Ammon's horn (tissue), 1 donor: ENCODE data around the gene NDNF.
A peak's percentile ranks its signal among the peaks of the same experiment; 100 is the strongest.

Experiments used
- DNase-seq: peaks from one replicate; pipeline ENCODE4 v3.0.0-alpha.2; 2016; ENCODE audit warnings: low spot score

Gene NDNF, protein sequence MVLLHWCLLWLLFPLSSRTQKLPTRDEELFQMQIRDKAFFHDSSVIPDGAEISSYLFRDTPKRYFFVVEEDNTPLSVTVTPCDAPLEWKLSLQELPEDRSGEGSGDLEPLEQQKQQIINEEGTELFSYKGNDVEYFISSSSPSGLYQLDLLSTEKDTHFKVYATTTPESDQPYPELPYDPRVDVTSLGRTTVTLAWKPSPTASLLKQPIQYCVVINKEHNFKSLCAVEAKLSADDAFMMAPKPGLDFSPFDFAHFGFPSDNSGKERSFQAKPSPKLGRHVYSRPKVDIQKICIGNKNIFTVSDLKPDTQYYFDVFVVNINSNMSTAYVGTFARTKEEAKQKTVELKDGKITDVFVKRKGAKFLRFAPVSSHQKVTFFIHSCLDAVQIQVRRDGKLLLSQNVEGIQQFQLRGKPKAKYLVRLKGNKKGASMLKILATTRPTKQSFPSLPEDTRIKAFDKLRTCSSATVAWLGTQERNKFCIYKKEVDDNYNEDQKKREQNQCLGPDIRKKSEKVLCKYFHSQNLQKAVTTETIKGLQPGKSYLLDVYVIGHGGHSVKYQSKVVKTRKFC

DNA sequence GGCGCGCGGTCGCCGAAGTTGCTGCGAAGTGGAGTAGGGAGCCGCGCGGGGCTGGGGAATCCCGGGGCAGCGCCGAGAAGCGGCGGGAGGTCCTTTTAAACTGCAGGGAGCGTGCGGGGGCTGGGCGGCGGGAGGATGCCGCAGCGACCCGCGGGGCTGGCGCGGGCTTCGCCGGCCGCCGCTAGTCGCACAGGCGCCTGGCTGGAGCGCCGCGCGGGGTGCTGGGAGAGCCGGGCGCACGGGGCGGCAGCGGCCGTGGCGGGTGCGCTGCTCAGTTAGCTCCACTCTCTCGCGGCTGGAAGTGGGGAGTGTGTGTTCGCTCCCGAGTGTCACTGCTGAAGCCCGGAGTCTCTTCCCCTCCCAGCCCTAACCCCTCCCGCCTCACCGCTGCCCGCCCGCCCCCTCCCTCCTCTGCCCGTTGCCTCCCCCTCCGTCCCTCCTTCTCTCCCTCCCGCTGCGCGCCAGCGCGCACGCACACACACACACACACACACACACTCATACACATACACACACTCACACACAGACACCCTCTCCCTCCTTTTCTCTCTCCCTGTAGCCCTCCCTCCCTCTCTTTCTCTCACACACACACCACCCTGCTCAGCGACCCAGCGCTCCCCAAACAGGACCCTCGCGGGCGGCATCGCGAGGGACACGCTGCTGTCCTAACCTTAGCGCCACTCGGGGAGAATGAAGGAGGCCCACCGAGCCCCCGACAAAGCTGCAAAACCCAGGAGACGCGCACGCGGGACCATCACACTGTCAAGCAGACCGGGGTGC is at the start of gene NDNF:
NDNF (minus strand) TSS at position 312 of the 780 bp plus-strand sequence. CDS start 26,698 bp downstream, outside the sequence.
- peak; percentile 46 for DNase-seq

DNA sequence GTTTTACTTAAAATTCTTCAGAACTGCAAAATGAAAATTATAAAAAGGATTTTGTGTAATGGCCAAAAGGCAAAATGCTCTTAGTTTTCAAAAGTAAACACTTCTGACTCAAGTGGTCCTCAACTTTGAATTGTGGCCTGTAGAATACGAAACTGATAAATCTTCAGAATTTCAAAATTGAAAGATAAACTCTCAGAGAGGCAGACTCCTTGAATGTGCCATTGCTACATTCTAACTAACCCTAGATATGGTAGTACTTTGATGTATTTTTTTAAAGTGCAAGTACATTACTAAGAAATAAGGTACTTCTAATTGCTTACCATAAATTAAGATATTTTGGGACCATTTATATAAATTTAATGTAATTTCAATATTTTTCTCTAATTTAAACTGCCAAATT is 47.4 kb upstream of the NDNF start:
- DNase-seq, result no peak

DNA sequence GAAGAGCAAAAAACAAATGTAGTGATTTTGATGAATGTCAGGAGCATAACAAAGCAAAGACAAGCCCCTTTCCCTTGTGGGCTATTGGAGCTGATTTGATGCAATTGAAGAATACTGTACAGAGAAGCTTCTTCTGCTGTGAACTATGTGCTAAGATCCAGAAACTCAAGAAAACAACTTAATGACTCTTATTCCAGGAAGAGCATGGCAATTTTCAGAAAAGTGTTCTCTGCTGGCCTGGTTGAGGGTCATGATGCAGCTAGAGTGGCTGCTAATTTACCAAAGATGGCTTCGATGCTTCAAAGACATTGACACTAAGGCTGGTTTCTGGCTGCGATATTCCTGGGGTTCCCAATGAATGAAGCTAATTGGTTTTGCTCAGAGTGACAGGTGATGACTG is 46.0 kb upstream of the NDNF start:
- no peak for DNase-seq

DNA sequence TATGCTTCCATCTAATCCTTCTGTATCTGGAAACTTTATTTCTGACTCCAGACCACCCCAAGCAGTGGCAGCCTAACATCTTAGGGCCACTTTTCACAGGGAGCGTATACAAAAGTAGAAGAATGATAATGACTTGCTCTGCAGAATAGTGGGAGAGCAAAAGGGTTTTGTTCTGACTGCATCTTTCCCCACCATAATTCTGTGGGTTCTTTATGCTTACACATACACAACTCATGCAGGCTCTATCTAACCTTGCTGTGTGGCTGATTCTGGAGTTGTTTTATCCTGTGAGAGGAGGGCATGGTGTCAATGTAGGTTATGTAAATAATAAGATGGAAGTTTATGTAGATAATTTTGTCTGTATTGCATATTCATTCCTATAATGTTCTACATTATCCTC is 42.4 kb upstream of the NDNF start:
- no peak for DNase-seq

DNA sequence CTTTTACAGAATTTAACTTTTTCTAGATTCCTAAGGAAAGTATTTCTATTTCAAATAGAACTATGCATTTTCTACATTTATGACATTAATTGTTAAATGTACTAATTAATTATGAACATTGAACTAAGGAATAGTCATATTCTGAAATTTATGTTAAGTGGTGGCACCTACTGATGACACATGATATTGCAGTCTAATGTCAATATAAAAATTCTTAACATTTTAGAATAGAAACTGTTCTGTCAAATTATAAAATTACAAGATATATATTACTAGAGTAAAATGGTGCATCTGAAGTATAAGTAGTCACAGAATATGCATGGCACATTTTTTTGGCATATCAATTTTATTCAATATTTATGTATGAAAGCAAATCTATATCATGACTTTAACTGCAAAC is 40.2 kb upstream of the NDNF start:
- no peak for DNase-seq

DNA sequence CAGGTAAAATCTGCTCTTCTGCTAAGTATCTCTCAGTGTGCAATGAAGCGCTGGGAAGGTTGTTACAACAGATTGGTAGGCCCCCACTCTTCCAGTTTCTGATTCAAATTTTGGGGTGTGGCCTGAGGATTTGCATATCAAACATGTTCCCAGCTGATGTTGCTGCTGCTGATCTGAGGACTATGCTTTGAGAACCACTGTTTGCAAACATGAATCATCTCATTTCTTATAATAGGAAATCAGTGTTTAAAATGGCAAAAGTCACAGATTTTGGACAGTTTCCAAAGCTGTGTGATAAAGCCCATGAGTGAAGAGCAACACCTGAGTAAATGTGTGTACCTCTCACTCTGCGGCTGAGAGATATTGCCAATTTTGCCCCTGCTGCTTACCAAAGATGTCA is 36.2 kb upstream of the NDNF start:
- no peak for DNase-seq

DNA sequence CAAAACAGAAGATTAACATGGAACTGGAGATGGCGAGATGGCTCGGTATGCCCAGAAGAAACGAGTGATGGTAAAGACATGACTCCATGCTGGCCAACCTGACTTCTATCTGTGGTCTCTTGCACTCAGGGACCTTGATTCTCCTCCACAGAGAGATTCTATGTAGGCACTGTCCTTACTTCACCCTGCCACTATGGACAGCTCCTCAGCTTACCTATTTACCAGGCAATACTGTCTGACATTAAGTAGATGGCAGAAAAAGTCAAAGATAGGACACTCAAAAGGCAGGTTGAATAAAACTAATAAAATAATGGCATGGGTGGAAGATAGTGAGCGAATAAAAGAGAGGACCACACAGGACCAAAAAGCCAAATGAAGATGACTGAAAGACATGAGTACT is 35.2 kb upstream of the NDNF start:
- no peak for DNase-seq

DNA sequence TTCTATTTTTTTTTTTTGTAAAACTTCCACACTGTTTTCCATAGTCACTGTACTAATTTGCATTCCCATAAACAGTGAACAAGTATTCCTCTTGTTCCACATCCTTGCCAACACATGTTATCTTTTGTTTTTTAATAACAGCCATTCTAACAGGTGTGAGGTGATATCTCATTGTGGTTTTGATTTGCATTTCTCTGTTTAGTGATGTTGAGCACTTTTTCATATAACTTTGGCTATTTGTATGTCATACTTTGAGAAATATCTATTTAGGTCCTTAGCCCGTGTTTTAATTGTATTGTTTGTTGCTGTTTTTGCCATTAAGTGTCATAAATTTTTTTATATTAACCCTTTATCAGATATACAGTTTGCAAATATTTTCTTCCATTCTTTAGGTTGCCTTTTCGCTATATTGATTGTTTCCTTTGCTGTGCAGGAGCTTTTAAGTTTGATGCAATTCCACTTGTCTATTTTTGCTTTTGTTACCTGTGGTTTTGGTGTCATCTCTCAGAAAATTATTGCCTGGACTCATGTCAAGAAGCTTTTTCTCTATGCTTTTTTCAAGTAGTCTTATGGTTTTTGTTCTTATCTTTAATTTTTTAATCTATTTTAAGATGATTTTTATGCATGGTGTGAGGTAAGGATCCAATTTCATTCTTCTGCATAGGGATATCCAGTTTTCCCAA is 27.9 kb upstream of the NDNF start:
- DNase-seq, result no peak

DNA sequence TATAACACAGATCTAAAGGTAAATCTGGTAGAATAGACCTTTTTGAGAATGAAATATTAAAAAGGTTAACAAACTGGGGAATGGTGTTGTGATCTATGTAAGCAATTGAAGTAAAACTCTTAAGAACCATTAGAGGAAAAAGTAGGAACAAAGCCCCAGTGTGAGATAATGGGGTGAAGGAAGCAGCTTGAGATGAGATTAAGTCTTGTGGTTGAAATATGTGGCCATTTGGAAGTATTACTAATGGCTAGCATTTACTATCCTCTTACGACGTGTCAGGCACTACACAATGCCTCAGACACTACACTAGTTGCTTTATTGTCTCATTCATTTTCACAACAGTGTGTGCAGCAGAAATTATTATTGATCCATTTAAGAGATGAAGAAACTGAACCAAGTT is 25.9 kb upstream of the NDNF start:
- DNase-seq, result no peak

DNA sequence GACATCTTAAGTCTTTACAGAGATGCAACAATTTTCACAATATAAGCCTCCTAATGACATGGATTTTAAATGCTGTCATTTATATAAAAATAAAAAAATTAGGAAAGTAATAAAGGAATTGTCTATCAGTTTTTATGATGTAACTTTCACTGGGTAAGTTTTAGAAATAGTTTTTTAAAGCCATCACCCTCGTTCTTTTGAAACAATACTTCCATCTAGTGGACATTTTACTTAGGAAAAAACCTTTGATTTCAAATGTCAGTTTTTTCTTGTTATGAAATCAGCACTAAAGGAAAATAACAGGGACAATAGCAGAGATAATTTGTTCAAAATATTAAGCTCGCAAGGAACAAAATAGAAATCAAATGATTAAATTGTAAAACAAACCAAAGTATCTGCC is 24.3 kb upstream of the NDNF start:
- no peak for DNase-seq

DNA sequence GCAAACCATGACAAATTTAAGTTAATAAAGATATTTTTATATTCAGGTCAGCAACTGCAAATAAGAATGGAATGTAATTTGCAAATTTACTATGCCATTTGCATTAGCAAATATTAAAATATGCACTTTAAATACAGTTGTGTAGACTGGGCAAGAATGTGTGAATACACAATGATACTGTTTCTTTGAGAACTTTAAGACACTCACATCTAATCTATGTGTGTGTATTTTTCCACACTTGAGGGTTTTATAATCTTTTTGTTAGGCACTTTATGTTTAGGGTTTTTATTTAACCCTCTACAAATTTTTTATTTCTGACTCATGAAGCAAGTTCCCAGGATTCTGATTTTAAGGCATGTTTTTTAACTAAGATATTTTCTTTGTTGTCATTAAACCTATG is 23.9 kb upstream of the NDNF start:
- no peak for DNase-seq

DNA sequence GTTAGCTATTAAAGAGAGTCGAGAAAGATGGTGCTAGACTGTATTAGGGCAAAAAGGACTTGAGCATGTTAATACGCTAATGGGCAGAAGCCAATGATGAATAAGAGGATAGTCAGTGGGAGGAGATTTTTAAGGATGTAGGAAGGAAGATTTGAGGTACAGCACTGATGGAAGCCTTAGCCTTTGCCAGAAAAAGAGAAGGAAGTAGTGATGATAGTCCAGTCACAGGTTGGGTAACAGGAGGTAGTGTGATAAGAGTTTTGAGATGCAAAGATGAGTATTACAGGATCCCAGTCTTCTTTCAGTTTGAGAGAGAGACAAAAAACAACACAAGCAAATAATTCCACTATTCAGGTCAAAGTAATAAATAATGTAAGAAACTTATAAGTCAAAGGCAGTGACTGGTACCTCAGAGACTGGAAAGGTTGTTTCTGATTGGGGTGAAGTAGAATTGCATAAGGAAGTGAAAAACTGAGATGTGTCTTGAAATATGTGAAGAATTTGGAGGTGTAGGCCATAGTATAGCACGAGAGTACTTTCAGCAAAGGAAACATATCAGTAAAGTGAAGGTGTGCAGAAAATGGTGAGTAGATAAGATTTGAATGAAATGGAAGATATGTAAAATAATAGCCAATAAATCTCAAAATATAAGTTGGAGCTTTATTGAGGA is 22.1 kb upstream of the NDNF start:
- no peak for DNase-seq

DNA sequence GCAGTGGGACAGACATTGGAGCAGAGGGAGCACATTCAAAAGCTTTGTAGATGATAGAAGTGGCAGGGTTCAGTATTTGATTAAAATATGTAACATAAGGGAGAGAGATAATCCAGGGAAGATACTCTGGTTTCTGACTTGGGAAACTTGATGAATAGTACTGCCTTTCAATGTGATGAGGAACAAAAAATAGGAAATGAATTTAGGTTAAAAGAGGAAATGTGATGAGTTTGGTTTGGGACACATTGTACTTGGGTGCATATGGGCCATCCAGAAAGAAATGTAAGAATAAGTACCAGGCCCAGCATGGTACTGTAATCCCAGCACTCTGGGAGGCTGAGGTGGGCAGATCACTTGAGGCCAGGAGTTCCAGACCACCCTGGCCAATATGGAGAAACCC is 20.9 kb upstream of the NDNF start:
- DNase-seq, result no peak

DNA sequence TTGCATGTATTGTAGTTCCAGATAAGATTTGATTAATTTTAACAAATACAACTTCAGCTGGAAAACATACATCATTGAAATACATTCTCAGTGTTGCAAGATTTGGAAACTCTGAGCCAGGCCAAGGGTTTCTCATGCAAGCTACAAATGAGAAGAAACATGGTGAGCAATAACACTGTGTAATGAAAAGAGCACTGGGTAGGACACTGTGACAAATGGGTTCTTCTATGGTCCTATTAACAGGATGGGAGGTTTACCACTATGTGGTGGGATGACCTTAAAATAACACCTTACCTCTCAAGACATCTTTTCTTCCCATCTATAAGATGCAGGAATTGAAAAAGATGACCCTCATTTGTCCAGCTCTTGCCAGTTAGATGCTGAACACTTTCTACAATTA is 19.6 kb upstream of the NDNF start:
- no peak for DNase-seq

DNA sequence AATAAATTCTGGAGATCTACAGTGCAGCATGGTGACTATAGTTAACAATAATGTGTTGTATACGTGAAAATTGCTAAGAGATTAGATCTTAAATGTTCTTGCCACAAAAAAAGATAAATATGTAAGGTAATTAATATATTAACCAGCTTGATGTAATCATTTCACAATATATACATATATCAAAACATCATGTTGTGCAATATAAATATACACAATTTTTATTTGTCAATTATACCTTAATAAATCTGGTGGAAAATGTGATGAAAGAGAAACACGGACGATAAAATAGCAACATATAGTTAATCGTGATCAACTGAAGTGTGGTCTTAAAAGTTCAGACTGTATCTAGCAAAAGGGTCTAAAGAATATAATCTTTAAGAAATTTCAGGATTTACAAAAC is 16.5 kb upstream of the NDNF start:
- DNase-seq, result no peak

DNA sequence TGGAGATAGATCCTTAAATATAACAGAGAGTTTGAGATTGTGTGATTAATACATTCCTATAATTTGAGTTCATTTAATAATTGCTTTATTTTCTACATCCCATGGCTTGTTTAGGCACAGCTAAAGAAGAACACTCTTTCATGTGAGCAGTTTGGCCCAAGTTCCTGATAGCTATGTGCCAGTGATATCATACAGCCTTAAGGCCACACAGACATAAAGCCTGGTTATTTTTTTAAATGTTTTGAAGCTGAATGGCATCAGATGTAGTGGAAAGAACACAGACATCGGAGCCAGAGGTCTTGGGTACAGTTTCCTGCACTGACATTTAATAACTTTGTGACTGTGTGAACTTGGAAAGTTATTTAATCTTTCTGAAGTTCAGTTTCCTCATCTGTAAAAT is 7.0 kb upstream of the NDNF start:
- no peak for DNase-seq

DNA sequence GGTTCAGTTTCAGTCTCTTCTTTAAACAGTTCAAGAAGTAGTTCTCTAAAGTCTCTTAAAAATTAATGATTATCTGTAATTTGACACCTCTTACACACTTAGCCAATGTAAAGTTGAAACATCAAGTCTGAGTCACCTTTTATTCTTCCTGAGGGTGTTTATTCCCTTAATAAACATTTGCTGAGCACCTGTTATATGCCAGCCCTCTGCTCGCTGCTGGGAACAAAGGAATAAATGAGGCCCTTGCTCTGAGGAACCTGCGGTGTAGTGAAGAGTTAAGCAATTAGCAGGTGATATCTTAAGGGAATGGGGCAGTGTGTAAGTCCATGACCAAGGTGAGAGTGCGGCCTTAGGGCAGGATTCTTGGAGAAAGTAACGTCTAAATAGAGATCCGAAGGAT is 5.2 kb upstream of the NDNF start:
- no peak for DNase-seq

DNA sequence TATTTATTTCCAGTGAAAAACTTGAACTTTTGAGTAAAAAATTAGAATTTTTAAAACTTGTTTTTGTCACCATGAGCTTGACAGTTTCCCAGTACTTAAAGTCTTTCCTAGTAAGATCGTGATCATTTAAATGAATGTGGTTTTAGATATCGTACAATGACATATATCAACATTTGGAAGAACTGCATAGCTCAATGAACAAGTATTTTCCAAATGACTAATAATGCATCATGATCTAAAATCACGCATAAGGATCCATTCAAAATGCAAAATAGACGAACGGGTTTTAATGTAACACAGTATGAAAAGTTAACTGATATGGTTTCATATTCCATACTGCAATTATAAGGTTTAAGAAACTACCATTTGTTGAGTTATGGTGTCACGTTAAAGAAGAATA is 4.1 kb upstream of the NDNF start:
- DNase-seq, result no peak

DNA sequence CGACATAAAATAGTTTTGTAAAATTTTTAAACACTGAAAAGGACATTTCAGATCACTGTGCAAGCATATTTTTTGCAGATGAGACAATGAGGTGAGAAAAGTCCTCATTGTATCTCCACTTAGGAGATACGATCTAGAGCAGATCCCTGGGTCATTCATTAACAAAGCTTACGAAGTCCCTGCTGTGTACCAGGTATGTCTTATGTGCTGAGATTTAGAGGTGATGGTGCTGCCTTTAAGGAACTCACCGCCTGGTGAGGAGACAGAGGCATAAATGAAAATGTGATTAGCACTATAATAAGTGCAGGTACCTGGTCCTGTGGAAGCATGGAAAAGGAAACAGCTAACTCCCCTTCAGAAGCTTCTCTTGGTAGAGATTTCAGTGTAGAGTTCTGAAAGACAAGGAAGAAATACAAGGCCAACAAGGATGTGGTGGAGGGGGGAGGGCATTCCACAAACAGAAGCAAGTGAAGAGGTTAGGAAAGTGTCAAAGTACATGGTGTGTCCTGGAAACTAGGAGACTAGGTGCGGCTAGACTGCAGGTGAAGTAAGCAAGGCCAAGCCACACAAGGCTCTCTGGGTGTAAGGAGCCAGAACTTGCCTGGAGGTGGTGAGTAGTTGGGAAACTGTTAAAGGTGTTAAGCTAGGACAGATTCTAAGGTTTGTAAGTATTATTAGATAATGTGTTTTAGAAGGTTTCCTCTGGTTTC is 1.5 kb upstream of the NDNF start:
- DNase-seq, result no peak

DNA sequence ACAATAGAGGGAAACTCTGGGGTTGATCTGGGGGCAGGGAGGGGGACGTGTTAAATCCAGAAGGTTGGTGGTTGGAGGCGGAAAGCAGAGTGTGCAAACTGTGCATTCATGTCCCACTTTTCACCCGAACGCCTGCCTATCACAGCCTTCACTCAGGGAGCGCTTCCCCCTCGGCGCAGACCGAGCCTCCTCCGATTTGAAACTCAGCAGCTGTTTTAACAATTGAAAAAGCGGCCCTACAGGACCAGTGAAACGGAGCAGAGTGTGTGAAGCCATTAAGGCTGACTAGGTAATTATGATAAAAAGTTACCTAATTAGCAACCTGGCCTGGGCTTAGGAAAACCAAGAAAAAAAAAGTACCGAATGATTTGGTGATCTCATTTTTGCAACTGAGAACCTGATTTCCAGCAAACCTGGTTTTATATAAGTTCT is 685 bp upstream of the NDNF start:
- DNase-seq, result peak; percentile 16

DNA sequence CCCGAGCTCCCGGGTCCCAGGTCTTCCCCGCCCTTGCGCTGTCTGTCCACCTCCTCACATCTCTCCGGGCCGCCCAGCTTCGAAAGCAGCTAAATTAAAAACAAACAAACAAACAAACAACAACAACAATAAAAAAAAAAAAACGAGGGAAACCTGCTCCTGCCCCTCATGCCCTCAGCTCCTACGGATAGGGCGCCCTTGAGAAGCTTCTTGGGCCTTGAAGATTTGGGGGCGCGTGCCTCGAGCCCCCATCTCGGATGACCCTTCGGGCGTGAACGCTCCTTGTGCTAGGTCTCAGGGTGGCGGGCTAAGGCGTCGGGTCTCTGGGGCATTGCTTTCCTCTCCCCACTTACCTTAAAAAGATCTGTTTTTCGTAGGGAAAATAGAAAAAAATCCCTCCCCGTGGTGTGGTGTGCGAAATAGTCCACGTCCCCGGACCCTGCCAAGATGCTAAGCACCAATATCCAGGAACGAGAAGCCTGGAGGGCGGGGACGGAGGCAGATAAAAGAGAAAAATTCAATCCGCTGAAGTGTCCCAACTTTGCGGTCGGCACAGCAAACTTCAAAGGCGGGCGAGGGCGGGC is 603 bp downstream of the NDNF start:
- no peak for DNase-seq
